AG09319 (cell line): ENCODE measurements around the gene IQGAP1.
A peak's percentile ranks its signal among the peaks of the same experiment; 100 is the strongest.

Source experiments
- DNase-seq: peaks from one replicate; pipeline ENCODE4 v3.0.0-alpha.2; 2010; ENCODE audit warnings: low read depth; ENCODE audit errors: extremely low read depth
- CTCF ChIP-seq: IDR thresholded peaks from 2 replicates; pipeline ENCODE4 v1.5.1; 2011; ENCODE audit warnings: low read depth, mild to moderate bottlenecking, inconsistent platforms, low read length, moderate library complexity

IQGAP1 gene

DNA sequence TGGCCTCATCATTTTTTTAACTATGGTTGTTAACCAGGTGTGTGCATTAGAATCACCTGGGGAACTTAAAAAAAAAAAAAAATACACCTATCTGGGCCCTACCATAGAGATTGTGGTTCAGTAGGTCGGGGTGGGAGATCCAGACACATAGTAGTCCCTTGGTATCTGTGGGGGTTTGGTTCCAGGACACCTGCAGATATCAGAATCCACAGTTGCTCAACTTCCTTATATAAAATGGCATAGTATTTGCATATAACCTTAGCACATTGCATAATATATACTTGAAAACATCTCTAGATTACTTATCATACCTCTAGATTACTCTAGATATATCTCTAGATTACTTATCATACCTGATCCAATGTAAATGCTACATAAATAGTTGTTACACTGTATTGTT lies 5.0 kb downstream of the IQGAP1 start:
- no peak for TF ChIP-seq CTCF
- DNase-seq, result no peak

DNA sequence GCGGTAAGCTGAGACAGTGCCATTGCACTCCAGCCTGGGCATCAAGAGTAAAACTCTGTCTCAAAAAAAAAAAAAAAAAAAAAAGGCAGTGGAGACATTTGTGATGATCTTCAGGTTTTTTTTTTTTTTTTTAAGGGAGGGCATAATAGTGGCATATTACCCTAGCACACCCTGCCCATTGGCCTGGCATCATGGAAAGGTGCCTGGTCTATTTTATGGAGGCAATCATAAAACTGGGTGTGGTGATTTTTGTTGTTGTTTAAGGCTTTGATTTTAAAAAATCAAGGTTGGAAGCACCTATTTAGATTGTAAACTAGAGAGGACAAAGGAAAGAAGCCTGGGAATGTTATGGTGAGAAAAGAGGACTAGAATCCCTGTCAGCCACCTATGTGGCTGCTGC lies 6.0 kb downstream of the IQGAP1 start:
- no peak for TF ChIP-seq CTCF
- DNase-seq, result no peak

DNA sequence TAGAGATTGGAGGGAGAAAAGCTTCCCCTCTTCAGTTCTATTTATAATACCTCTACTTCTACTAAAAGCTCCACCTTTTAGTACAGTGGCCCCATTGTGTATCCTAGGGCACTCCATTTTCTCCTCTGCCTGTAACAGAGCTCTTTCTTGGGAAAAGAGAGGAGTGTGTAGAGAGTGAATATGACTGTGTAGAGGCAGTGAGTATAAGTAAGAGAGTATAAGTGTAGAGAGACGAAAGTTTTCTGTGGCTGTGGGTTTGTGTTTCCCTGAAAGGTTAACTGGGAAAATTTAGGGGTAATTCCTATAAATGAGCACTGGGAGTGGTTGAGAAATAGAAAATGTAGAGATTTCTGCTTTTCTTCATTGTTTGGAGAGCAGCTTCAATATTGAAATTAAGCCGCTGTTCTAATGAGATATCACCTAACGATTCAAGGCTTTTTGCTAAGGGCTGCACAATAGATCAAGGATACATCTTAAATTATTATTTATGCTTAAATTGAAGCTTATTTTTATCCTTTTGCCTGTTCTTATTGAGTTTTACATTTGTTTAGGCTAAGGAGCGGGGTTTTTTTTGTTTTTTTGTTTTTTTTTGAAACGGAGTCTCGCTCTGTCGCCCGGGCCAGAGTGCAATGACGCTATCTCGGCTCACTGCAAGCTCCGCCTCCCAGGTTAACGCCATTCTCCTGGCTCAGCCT lies 6.9 kb downstream of the IQGAP1 start:
- no peak for DNase-seq
- TF ChIP-seq CTCF, result no peak

DNA sequence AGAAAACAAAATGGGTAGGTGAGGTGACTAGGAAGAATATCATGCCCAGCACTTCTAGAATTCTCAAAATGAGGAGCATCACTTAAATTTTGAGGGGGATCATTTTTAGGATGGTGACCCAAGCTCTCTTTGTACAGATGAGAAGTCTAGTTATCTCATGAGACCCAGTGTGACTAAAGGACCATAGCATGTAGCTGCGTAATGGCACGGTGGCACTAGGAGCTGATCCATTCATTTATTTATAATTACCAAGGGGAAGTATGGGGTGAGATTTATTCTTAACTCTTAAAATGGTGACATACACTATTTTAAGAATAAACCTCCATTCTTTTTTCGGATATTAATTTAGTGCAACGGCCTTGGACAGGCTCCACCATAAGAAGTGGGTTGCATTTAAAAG lies 8.3 kb downstream of the IQGAP1 start:
- DNase-seq, result no peak
- TF ChIP-seq CTCF, result no peak

- TF ChIP-seq CTCF, result no peak
- no peak for DNase-seq
Measured at GRCh38 chr15:90400005-90400758, 12.1 kb downstream of the IQGAP1 start.

- no peak for TF ChIP-seq CTCF
Measured at GRCh38 chr15:90400759-90401314, 12.8 kb downstream of the IQGAP1 start.

GRCh38 chr15:90401495-90401894 lies 13.5 kb downstream of the IQGAP1 start:
- no peak for DNase-seq
- no peak for TF ChIP-seq CTCF

More at GRCh38 chr15:90400759-90401314, 12.8 kb downstream of the IQGAP1 start:
- DNase-seq, result peak; percentile 87
